K562 (cell line): Measurements from ENCODE around the gene TERB1. TPM values are rescaled to one million over a fixed set of nuclear protein-coding genes. Genes with fewer than 3 reads are reported as not detected.

Experiments used
- ARNT ChIP-seq, 2 experiments: fragments of 450-650 bp; IDR thresholded peaks; 2 replicates each; pipeline ENCODE4 v1.6.1; 2016; ENCODE audit warnings: mild to moderate bottlenecking in 1 of 2
- BCL6 ChIP-seq: fragments of 250-450 bp; sonication (Bioruptor Pico); IDR thresholded peaks from 2 replicates; pipeline ENCODE4 v1.4.0; 2020
- CTBP1 ChIP-seq: fragments of 450-650 bp; IDR thresholded peaks from 2 replicates; pipeline ENCODE4 v1.6.1; 2016; ENCODE audit warnings: borderline replicate concordance
- FOXJ3 ChIP-seq: sonication (generic); formaldehyde crosslinking; IDR thresholded peaks from 2 replicates; pipeline ENCODE4 v1.4.0; 2020; ENCODE audit warnings: mild to moderate bottlenecking, missing genetic modification reagents
- NFATC3 ChIP-seq: fragments of 450-650 bp; IDR thresholded peaks from 2 replicates; pipeline ENCODE4 v1.6.1; 2017; ENCODE audit warnings: mild to moderate bottlenecking
- NKRF ChIP-seq: fragments of 450-650 bp; IDR thresholded peaks from 2 replicates; pipeline ENCODE4 v1.6.1; 2016; ENCODE audit warnings: borderline replicate concordance
- NR2C2 ChIP-seq, 2 experiments: fragments of 200-800 bp in 1 of 2; sonication (Bioruptor generic) in 1 of 2; sonication (generic) in 1 of 2; formaldehyde crosslinking in 1 of 2; IDR thresholded peaks; 2 replicates each; pipeline versions ENCODE4 v1.6.1 to v1.8.0; 2016 to 2022; ENCODE audit warnings: mild to moderate bottlenecking in 1 of 2, missing compliant biosample characterization in 1 of 2, missing genetic modification characterization in 1 of 2, missing genetic modification reagents in 1 of 2
- NUFIP1 ChIP-seq: fragments of 450-650 bp; IDR thresholded peaks from 2 replicates; pipeline ENCODE4 v1.6.1; 2018; ENCODE audit not compliant: partially characterized antibody
- PBX2 ChIP-seq, 2 experiments: IDR thresholded peaks in 1 of 2; conservative IDR thresholded peaks in 1 of 2; 2 replicates each; pipeline ENCODE4 v1.6.1; 2016; ENCODE audit warnings: low read depth in 2 of 2, mild to moderate bottlenecking in 1 of 2, missing compliant biosample characterization in 1 of 2, missing genetic modification characterization in 1 of 2, moderate library complexity in 1 of 2
- POLR2A ChIP-seq: fragments of 450-650 bp; conservative IDR thresholded peaks from 2 replicates; pipeline ENCODE4 v1.6.1; 2016
- SMAD1 ChIP-seq: fragments of 150-350 bp; IDR thresholded peaks from 2 replicates; pipeline ENCODE4 v1.6.1; 2014; ENCODE audit warnings: low read length, low read depth; ENCODE audit not compliant: partially characterized antibody
- SNRNP70 ChIP-seq: fragments of 200-400 bp; formaldehyde crosslinking; optimal IDR thresholded peaks from 2 replicates; pipeline ENCODE3; 2017; ENCODE audit warnings: low read depth, low read length
- SREBF1 ChIP-seq: fragments of 150-350 bp; IDR thresholded peaks from 2 replicates; pipeline ENCODE4 v1.6.1; 2014; ENCODE audit warnings: antibody characterized with exemption, low read depth, low read length, borderline replicate concordance
- UBTF ChIP-seq, 2 experiments: IDR thresholded peaks; 2 replicates each; pipeline ENCODE4 v1.6.1; 2012; ENCODE audit warnings: improper control_type of control experiment in 2 of 2, low read depth in 2 of 2, low read length in 2 of 2, borderline replicate concordance in 1 of 2
- ZBTB5 ChIP-seq: fragments of 450-650 bp; IDR thresholded peaks from 2 replicates; pipeline ENCODE4 v1.6.1; 2017; ENCODE audit warnings: antibody characterized with exemption
- ZNF143 ChIP-seq: sonication (generic); formaldehyde crosslinking; IDR thresholded peaks from 2 replicates; pipeline ENCODE4 v1.9.0; 2022; ENCODE audit warnings: mild to moderate bottlenecking, missing genetic modification reagents
- ZNF395 ChIP-seq: fragments of 200-800 bp; sonication (Bioruptor generic); IDR thresholded peaks from 2 replicates; pipeline ENCODE4 v1.6.1; 2017; ENCODE audit warnings: missing genetic modification characterization, missing compliant biosample characterization
- polyA plus RNA-seq, 8 experiments: library from polyadenylated mRNA; depleted of rRNA in 4 of 8; stranded (reverse) in 5 of 8; unstranded in 3 of 8; fragments of >200 nt; fragmentation: Nextera tagmentation in 2 of 8; fragmentation: Illumina TruSeq in 1 of 8; extraction: Ambion mirVana in 2 of 8; extraction: Trizol in 1 of 8; gene quantifications; 2 replicates each; pipeline versions ENCODE4 v1.2.1 to v1.2.3, GENCODE V29; 2011 to 2014; ENCODE audit warnings: inconsistent platforms in 1 of 8, missing spikeins in 1 of 8
- total RNA-seq, 7 experiments: library from RNA; depleted of rRNA in 6 of 7; stranded (reverse); fragments of >200 nt in 6 of 7; fragmentation: Illumina TruSeq in 2 of 7; extraction: Trizol in 2 of 7; gene quantifications; 2 replicates each; pipeline versions ENCODE4 v1.2.1 to v1.2.3, GENCODE V29; 2011 to 2021; ENCODE audit warnings: low replicate concordance in 1 of 7

The TERB1 gene
- total and polyA plus RNA-seq, 9 of the 15 experiments (the other 6 are each of a cell fraction or from before 2014, with no cell fraction given), result not detected

- no peak for TF ChIP-seq NKRF
- TF ChIP-seq ZBTB5, result no peak
- no peak for TF ChIP-seq ZNF143
- no peak; the same call in 1 of the 2 replicates for TF ChIP-seq NR2C2 (CRISPR knock-in tag; IDR thresholded peaks at IDR 0.05)
- TF ChIP-seq NR2C2 (tag; IDR thresholded peaks at IDR 0.05), result 0 out of 2 replicates have a peak, but pooled peaks have one; percentile 53
- peak; percentile 34 for TF ChIP-seq SMAD1
- peak; percentile 83; the same call in 1 of the 2 replicates for TF ChIP-seq ZNF395
- TF ChIP-seq CTBP1, result peak; percentile 82; the same call in 1 of the 2 replicates
- TF ChIP-seq UBTF (IDR thresholded peaks at IDR 0.05; ENCODE audit: borderline replicate concordance in 1 of 2, low read depth in 2 of 2, low read length in 2 of 2), result no peak
- no peak for TF ChIP-seq NFATC3
- TF ChIP-seq ARNT (IDR thresholded peaks at IDR 0.05), result no peak
- TF ChIP-seq POLR2A, result peak; percentile 80
- no peak for TF ChIP-seq SNRNP70
- TF ChIP-seq SREBF1, result no peak
- TF ChIP-seq BCL6 (CRISPR knock-in tag), result no peak
- TF ChIP-seq FOXJ3 (CRISPR knock-in tag), result no peak
- no peak for TF ChIP-seq NUFIP1
- no peak for TF ChIP-seq PBX2 (CRISPR knock-in tag; IDR thresholded peaks at IDR 0.05; ENCODE audit: low read depth)
- no peak for TF ChIP-seq PBX2 (tag; conservative IDR thresholded peaks at IDR 0.05; ENCODE audit: low read depth)
These were observed 49.9 kb downstream of the TERB1 start, which contains the start of gene DYNC1LI2 (continued) for GRCh38 chr16:66751303-66751991.
